COLO668 (cell line): ENCODE results near the gene TMSB4X.

Source experiments
- DNase-seq: peaks from one replicate; lab custom pipeline; 2025; ENCODE audit not compliant: unreplicated experiment; lab: John Stamatoyannopoulos, UW

TMSB4X gene

GRCh38 chrX:13022926-13023325 lies 48.0 kb downstream of the TMSB4X start:
- DNase-seq: no peak

GRCh38 chrX:13023567-13023966 lies 48.7 kb downstream of the TMSB4X start:
- no peak for DNase-seq

GRCh38 chrX:13023979-13024378 lies 49.1 kb downstream of the TMSB4X start:
- no peak for DNase-seq

- DNase-seq: no peak
Measured at GRCh38 chrX:13024986-13025385, 50.1 kb downstream of the TMSB4X start.
